Measurements from ENCODE around the gene TSC1.

- TF ChIP-seq POLR2A (IDR thresholded peaks at IDR 0.05) = no peak
- no peak for TF ChIP-seq CTCF (IDR thresholded peaks at IDR 0.05)
Observed at GRCh38 chr9:132982458-132982857, 38.0 kb upstream of the TSC1 start.

All from thyroid gland (tissue), 4 donors.